Activated CD4-positive, alpha-beta memory T cell treated with anti-CD3 and anti-CD28 coated beads for 36 hours (primary cell): Measurements from ENCODE around the gene ARHGAP12. TPM values are rescaled to one million over a fixed set of nuclear protein-coding genes. Genes with fewer than 3 reads are reported as not detected.

Experiments used
- CTCF ChIA-PET: fragments of 350-600 bp; sonication (Branson Sonifier 250); formaldehyde crosslinking; loops from one replicate; lab custom pipeline; 2021; ENCODE audit warnings: antibody characterized with exemption, inconsistent platforms; lab: Charles Lee
- POLR2A ChIA-PET: fragments of 350-600 bp; sonication (Branson Sonifier 250); formaldehyde crosslinking; loops from one replicate; lab custom pipeline; 2021; ENCODE audit warnings: antibody characterized with exemption; lab: Charles Lee
- DNase-seq: peaks from one replicate; pipeline ENCODE4 v3.0.0-alpha.2; 2020
- H3K27ac Mint-ChIP-seq: one replicate; pipeline ENCODE4 v1.8.0; 2021; ENCODE audit warnings: mixed read lengths
- H3K27me3 Mint-ChIP-seq: one replicate; pipeline ENCODE4 v1.8.0; 2021; ENCODE audit warnings: mixed read lengths
- H3K36me3 Mint-ChIP-seq: one replicate; pipeline ENCODE4 v1.8.0; 2021; ENCODE audit warnings: mixed read lengths
- H3K4me1 Mint-ChIP-seq: one replicate; pipeline ENCODE4 v1.8.0; 2021; ENCODE audit warnings: low read depth, mixed read lengths
- H3K4me3 Mint-ChIP-seq: one replicate; pipeline ENCODE4 v1.8.0; 2021; ENCODE audit warnings: mild to moderate bottlenecking, mixed read lengths
- H3K9me3 Mint-ChIP-seq: one replicate; pipeline ENCODE4 v1.8.0; 2021; ENCODE audit warnings: mixed read lengths
- intact Hi-C: fragments of 100-400 bp; cut with micrococcal nuclease; formaldehyde crosslinking; loops from one replicate; pipeline ENCODE4 v1.15.1; 2023
- total RNA-seq, 2 experiments: library from RNA; stranded (reverse); gene quantifications; one replicate each; pipeline ENCODE4 v1.2.3, GENCODE V29; 2021

Gene ARHGAP12
- total RNA-seq, 2 experiments from 2014 or later, result 4.0 to 4.5 TPM

DNA sequence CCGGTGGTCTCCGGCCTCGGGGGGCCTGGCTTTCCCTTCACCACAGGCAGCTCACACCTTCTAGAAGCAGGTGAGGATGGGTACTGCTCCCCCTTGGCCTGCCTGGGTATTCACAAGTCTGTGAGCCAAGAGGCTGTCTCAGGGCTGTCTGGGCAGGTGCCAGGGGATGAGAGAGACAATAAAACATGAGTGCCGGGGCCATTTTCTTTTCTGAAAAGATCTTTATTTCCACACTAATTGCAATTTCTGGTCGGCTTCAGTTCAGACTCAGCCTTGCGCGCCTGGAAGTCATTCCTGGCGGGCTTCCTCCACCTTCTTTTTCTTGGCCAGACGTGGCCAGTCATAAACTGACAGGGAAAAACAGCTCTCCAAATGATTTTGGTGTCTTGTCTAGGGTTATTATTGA, 171.2 kb downstream of the ARHGAP12 start:
- H3K27ac Mint-ChIP-seq, result no peak overlapping the region
- no peak overlapping the region for H3K4me3 Mint-ChIP-seq

GRCh38 chr10:31756729-31757110, 171.9 kb downstream of the ARHGAP12 start:
- POLR2A ChIA-PET, result interaction anchor here (1.4 kb wide), 1 partner anchor 11 kb away, joined by 5 read pairs; no protein-coding TSS in a partner anchor
- Mint-ChIP-seq H3K36me3 (peaks cover 2% of the 10 kb centered on the region), H3K9me3 (no peaks in the 10 kb centered on the region), H3K4me1 (peaks cover 11% of the 10 kb centered on the region), H3K27me3 (no peaks in the 10 kb centered on the region), H3K27ac (no peak overlapping the region), H3K4me3 (no peak overlapping the region)
- CTCF ChIA-PET, result interaction anchor here (1.0 kb wide), 1 partner anchor 13 kb away, joined by 3 read pairs; no protein-coding TSS in a partner anchor
- no peak for DNase-seq
- intact Hi-C loops, result loop anchor here (10.0 kb wide), 1 partner anchor 1052 kb away; no protein-coding TSS in a partner anchor

More for the DNA sequence above, 171.2 kb downstream of the ARHGAP12 start:
- POLR2A ChIA-PET, result interaction anchor here (1.4 kb wide), 1 partner anchor 11 kb away, joined by 5 read pairs; no protein-coding TSS in a partner anchor
- Mint-ChIP-seq H3K36me3 (peaks cover 2% of the 10 kb centered on the region), H3K9me3 (no peaks in the 10 kb centered on the region), H3K27me3 (no peaks in the 10 kb centered on the region), H3K4me1 (peaks cover 10% of the 10 kb centered on the region)
- DNase-seq, result no peak
- CTCF ChIA-PET, result interaction anchor here (1.0 kb wide), 1 partner anchor 12 kb away, joined by 3 read pairs; no protein-coding TSS in a partner anchor
- intact Hi-C loops, result loop anchor here (10.0 kb wide), 1 partner anchor 1053 kb away; no protein-coding TSS in a partner anchor

- Mint-ChIP-seq H3K27ac (no peak overlapping the region), H3K4me1 (peaks cover 13% of the 10 kb centered on the region), H3K36me3 (peaks cover 2% of the 10 kb centered on the region), H3K9me3 (no peaks in the 10 kb centered on the region), H3K4me3 (no peak overlapping the region), H3K27me3 (no peaks in the 10 kb centered on the region)
- ChIA-PET POLR2A (no interaction called here), CTCF (interaction anchor here (1.0 kb wide), 1 partner anchor 13 kb away, joined by 3 read pairs; no protein-coding TSS in a partner anchor)
- intact Hi-C loops, result loop anchor here (10.0 kb wide), 1 partner anchor 1051 kb away; no protein-coding TSS in a partner anchor
- DNase-seq, result no peak
Measured at GRCh38 chr10:31756101-31756728, 172.4 kb downstream of the ARHGAP12 start.

Other genes starting within 250 kb of the ARHGAP12 start
- 10 to 100 TPM; 73.9 to 75.2 TPM for gene KIF5B, start 127.6 kb upstream of the ARHGAP12 start, total RNA-seq